Suprapubic skin (tissue), 4 donors: ENCODE data around the gene CYP2D6. TPM values are rescaled to one million over a fixed set of nuclear protein-coding genes. Genes with fewer than 3 reads are reported as not detected.
"Not testable (repeated sequence)": the region's sequence is repeated elsewhere in the genome, so short reads cannot be mapped to it uniquely, and the experiment has no call there.

Source experiments
- DNase-seq, 2 donors: peaks; one replicate each; pipeline ENCODE4 v3.0.0-alpha.2; 2019; ENCODE audit warnings: low spot score in 2 of 2
- H3K27ac ChIP-seq: fragments of 200-600 bp; sonication (generic); one replicate; pipeline ENCODE4 v1.5.1; 2019
- H3K27me3 ChIP-seq: fragments of 200-600 bp; sonication (generic); one replicate; pipeline ENCODE4 v1.5.1; 2019
- H3K36me3 ChIP-seq: fragments of 200-600 bp; sonication (generic); one replicate; pipeline ENCODE4 v1.5.1; 2019
- H3K4me1 ChIP-seq: fragments of 200-600 bp; sonication (generic); one replicate; pipeline ENCODE4 v1.5.1; 2019
- H3K4me3 ChIP-seq: fragments of 200-600 bp; sonication (generic); one replicate; pipeline ENCODE4 v1.5.1; 2019; ENCODE audit warnings: mild to moderate bottlenecking
- H3K9me3 ChIP-seq: fragments of 200-600 bp; sonication (generic); one replicate; pipeline ENCODE4 v1.5.1; 2019
- CTCF ChIP-seq, 2 donors: fragments of 200-600 bp in 1 of 2; fragments of 450-650 bp in 1 of 2; sonication (generic) in 1 of 2; IDR thresholded peaks; one replicate each; pipeline ENCODE4 v1.5.1; 2016 to 2019; ENCODE audit warnings: antibody characterized with exemption in 2 of 2, mild to moderate bottlenecking in 1 of 2, moderate library complexity in 1 of 2
- EP300 ChIP-seq: sonication (generic); formaldehyde crosslinking; IDR thresholded peaks from one replicate; pipeline ENCODE4 v1.6.1; 2017; ENCODE audit warnings: antibody characterized with exemption
- POLR2A ChIP-seq, 2 donors: fragments of 450-650 bp; IDR thresholded peaks; one replicate each; pipeline ENCODE4 v1.6.1; 2017; ENCODE audit warnings: antibody characterized with exemption in 2 of 2, mild to moderate bottlenecking in 2 of 2, moderate library complexity in 2 of 2
- POLR2AphosphoS5 ChIP-seq, 3 donors: sonication (generic); formaldehyde crosslinking; IDR thresholded peaks; one replicate each; pipeline ENCODE4 v1.6.1; 2017; ENCODE audit warnings: antibody characterized with exemption in 3 of 3
- WGBS: methylation state at CpG from one replicate; pipeline ENCODE4 v1.1.5; 2018; 5-methylcytosine and 5-hydroxymethylcytosine counted together
- total RNA-seq, 4 donors: library from RNA; depleted of rRNA; stranded (reverse); fragments of >200 nt; gene quantifications; one replicate each; pipeline ENCODE4 v1.1.0, GENCODE V29; 2016

CYP2D6 gene
- total RNA-seq, 4 donors from 2014 or later = 0.72 to 4.7 (median 2.0) TPM

- peaks cover 14% of the 10 kb centered on the region for H3K36me3 ChIP-seq
- not testable (repeated sequence) for H3K4me1 ChIP-seq, H3K9me3 ChIP-seq, H3K27me3 ChIP-seq, H3K27ac ChIP-seq, H3K4me3 ChIP-seq, DNase-seq
- WGBS = 85% methylated on average over 7 of the region's 7 CpGs
Observed at GRCh38 chr22:42139508-42139907, 8.9 kb upstream of the CYP2D6 start.

GRCh38 chr22:42138972-42139371 lies 8.4 kb upstream of the CYP2D6 start:
- H3K9me3 ChIP-seq = no peaks in the 10 kb centered on the region
- no peak overlapping the region for H3K27ac ChIP-seq
- peaks cover 3% of the 10 kb centered on the region for H3K4me1 ChIP-seq
- TF ChIP-seq EP300 (no peak), CTCF (IDR thresholded peaks at IDR 0.05) (no peak), POLR2AphosphoS5 (IDR thresholded peaks at IDR 0.05) (no peak), POLR2A (IDR thresholded peaks at IDR 0.05) (no peak)
- peaks cover 14% of the 10 kb centered on the region for H3K36me3 ChIP-seq
- DNase-seq = no peak
- H3K4me3 ChIP-seq = no peak overlapping the region
- 96% methylated on average over 2 of the region's 2 CpGs for WGBS
- no peaks in the 10 kb centered on the region for H3K27me3 ChIP-seq

GRCh38 chr22:42138122-42138770 lies 7.6 kb upstream of the CYP2D6 start:
- 89% methylated on average over 19 of the region's 31 CpGs for WGBS
- peaks cover 3% of the 10 kb centered on the region for H3K4me1 ChIP-seq

GRCh38 chr22:42135688-42136087 lies 5.1 kb upstream of the CYP2D6 start:
- not testable (repeated sequence) for H3K4me1 ChIP-seq, H3K27me3 ChIP-seq, DNase-seq, H3K9me3 ChIP-seq, H3K27ac ChIP-seq, H3K4me3 ChIP-seq
- peaks cover 10% of the 10 kb centered on the region for H3K36me3 ChIP-seq
- WGBS = no CpG with 5 or more reads among the region's 4 CpGs

More at GRCh38 chr22:42138122-42138770, 7.6 kb upstream of the CYP2D6 start:
- Histone ChIP-seq H3K4me3 (no peak overlapping the region), H3K27ac (no peak overlapping the region), H3K9me3 (no peaks in the 10 kb centered on the region), H3K36me3 (peaks cover 14% of the 10 kb centered on the region), H3K27me3 (no peaks in the 10 kb centered on the region)
- DNase-seq = no peak
- TF ChIP-seq CTCF (IDR thresholded peaks at IDR 0.05) = no peak
- no peak for TF ChIP-seq POLR2AphosphoS5 (IDR thresholded peaks at IDR 0.05)
- no peak for TF ChIP-seq POLR2A (IDR thresholded peaks at IDR 0.05)
- no peak for TF ChIP-seq EP300

- WGBS = 57% methylated on average over 22 of the region's 24 CpGs
- no peaks in the 10 kb centered on the region for H3K27me3 ChIP-seq
- no peak for TF ChIP-seq POLR2AphosphoS5 (IDR thresholded peaks at IDR 0.05)
- H3K27ac ChIP-seq = no peak overlapping the region
- peak overlapping the region; percentile 5 for H3K4me3 ChIP-seq
- peaks cover 3% of the 10 kb centered on the region for H3K4me1 ChIP-seq
- DNase-seq = peak in 1 of 2 donors; percentile 56
- H3K9me3 ChIP-seq = no peaks in the 10 kb centered on the region
- peaks cover 8% of the 10 kb centered on the region for H3K36me3 ChIP-seq
Observed at GRCh38 chr22:42134100-42135020, 3.8 kb upstream of the CYP2D6 start.

- WGBS = 95% methylated on average over 12 of the region's 13 CpGs
- DNase-seq = peak; percentile 56 to 61
- TF ChIP-seq POLR2AphosphoS5 (IDR thresholded peaks at IDR 0.05) (no peak), EP300 (no peak)
- no peaks in the 10 kb centered on the region for H3K27me3 ChIP-seq
- no peaks in the 10 kb centered on the region for H3K9me3 ChIP-seq
- H3K4me1 ChIP-seq = peaks cover 6% of the 10 kb centered on the region
- no peaks in the 10 kb centered on the region for H3K36me3 ChIP-seq
- no peak overlapping the region for H3K4me3 ChIP-seq
- H3K27ac ChIP-seq = no peak overlapping the region
Observed at GRCh38 chr22:42132457-42132856, 1.8 kb upstream of the CYP2D6 start.

GRCh38 chr22:42131562-42131961 lies 952 bp upstream of the CYP2D6 start:
- WGBS = 79% methylated on average over 8 of the region's 8 CpGs
- Histone ChIP-seq H3K36me3 (no peaks in the 10 kb centered on the region), H3K27me3 (no peaks in the 10 kb centered on the region), H3K4me1 (peaks cover 6% of the 10 kb centered on the region), H3K9me3 (no peaks in the 10 kb centered on the region), H3K4me3 (no peak overlapping the region), H3K27ac (no peak overlapping the region)
- peak in 1 of 2 donors; percentile 46 for DNase-seq
- TF ChIP-seq POLR2AphosphoS5 (IDR thresholded peaks at IDR 0.05) (no peak), CTCF (IDR thresholded peaks at IDR 0.05) (no peak), EP300 (no peak), POLR2A (IDR thresholded peaks at IDR 0.05) (no peak)

GRCh38 chr22:42130182-42130581 lies 428 bp downstream of the CYP2D6 start:
- WGBS = 9% methylated on average over 1 of the region's 7 CpGs
- not testable (repeated sequence) for H3K4me1 ChIP-seq

GRCh38 chr22:42128776-42129694 lies 1.6 kb downstream of the CYP2D6 start:
- not testable (repeated sequence) for H3K4me3 ChIP-seq, H3K36me3 ChIP-seq, H3K9me3 ChIP-seq, H3K27ac ChIP-seq, H3K4me1 ChIP-seq, H3K27me3 ChIP-seq
- peak in 1 of 2 donors; percentile 72 for DNase-seq
- WGBS = 73% methylated on average over 29 of the region's 65 CpGs

More at GRCh38 chr22:42130182-42130581, 428 bp downstream of the CYP2D6 start:
- not testable (repeated sequence) for H3K36me3 ChIP-seq, H3K4me3 ChIP-seq, H3K27me3 ChIP-seq, H3K9me3 ChIP-seq, DNase-seq, H3K27ac ChIP-seq
